Effector CD4-positive, alpha-beta T cell (primary cell): Measurements from ENCODE around the gene APOL5.

Experiments
- DNase-seq: peaks from one replicate; pipeline ENCODE4 v3.0.0-alpha.2; 2020

The APOL5 gene

DNA sequence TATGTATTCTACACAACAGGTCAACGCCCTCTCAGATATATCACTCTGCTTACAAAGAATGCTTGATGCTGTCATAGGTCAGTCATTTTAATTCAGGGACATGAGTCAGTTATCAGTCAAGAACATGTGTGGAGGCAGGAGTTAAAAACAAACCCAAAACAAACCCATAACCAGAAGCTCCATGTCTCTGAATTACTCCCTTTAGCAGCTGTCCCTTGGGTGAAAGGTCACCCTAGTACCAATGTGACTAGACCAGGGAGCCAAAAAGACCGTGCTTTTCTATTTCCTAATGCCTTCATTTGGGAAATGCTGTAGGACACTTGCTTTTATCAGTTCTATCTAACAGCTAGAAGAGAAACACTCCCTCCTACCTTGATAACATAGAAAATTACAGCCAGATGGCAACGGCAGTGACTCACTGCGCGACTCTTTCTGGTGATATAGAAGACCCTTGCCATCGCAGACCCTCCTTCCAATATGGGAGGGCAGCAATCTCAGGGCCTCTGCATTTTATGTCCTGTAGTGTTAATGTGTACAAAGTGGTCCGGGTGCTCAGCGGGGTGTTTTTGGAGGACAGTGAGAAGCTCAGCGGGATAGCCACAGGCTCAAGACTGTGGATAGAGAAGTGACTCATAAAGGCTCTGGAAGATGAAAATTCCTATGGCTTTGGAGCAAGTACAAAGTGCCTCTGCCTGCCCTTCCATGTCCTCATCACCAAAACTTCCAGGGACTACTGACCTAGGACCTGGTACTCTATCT, 24.8 kb downstream of the APOL5 start:
- DNase-seq, result no peak

DNA sequence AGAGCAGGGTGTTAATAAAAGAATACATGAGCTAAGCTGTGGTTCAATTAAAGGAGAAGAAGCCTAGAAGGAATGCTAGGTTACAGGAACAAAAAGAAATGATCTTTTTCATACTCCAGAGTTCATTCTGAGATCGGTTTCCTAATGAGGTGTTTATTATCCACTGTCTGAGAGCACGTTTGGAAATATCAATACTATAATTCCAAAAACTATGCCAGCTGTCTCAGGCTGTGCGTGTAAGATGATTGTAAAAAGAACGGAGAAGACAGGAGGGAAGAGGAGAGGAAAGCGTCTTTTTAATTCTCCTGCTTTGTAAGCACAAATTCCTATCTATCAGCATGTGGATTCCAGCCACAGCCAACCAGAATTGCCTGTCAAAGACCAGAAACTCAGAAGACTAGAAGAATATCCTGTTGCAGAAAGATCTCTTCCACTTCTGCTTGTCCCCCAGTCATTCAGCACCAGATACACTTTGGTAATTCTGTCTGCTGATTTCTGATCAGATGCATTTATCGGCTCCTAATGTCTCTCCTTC, 25.7 kb downstream of the APOL5 start:
- no peak for DNase-seq

DNA sequence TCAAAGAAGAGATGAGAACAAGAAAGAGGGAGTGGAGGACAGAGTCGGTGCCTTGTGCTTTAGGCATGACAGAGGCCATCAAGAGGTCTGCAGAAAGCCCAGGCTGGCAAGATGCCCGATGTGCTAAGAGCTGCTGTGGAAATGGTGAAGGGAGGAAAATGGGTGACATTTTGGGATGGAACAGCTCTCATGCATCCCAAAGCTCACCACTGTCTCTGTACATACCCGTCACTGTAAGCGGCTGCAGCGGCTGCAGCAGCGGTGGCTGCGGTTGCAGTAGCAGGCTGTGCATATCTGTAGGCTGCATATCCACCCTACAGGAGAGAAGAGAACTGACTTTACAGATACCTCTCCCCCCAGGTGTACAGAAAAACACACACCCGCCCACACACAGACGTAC, 28.6 kb downstream of the APOL5 start:
- no peak for DNase-seq

DNA sequence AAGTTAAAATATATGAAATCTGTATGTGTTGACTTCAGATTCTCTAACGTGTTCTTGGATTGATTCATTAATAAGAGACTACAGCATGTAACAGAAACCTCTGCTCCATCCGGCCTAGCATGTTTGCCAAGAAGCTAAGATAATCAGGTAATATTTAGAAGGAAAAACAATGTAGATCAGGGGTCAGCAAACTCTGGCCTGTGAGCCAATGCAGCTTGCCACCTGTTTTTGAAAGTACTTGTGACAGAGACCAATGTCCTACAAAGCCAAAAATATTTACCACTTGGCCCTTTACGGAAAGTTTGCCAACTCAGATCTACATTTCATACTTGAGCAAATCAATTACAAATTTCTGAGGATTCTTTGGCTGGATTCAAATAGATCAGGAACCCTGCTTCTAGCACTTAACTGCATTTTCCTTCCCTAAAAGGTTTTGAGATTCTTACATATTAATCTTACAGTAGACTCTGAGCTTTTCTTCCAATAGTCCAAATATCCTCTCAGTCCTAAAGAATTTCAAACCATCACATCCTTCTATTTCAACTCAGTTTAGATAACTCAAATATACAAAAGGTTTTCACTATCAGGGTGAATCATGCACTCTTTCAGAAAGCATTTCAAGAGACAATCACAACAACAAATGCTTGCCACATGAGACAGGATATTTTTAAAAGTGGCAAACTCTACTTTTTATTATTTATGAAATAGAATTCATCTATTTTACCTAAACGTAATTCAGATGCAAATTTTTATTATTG, 29.5 kb downstream of the APOL5 start:
- DNase-seq, result no peak

DNA sequence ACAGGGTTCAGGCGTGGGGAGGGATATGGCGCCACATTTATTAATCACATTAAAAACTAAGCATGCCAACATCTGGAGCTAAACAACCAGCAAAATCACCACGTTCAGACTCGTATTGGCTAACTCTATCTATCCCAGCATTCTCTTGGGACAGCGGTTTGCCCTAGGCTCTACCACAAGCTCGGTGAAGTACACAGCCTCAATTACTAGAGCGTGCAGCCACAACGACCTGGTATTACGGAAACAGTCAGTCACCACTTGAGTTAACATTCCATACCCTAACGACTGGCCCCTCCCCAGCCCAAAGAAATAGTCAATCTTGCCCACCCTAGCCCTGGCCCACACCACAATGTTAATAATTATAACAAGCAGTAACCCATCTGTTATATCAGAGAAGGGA, 32.1 kb downstream of the APOL5 start:
- no peak for DNase-seq

DNA sequence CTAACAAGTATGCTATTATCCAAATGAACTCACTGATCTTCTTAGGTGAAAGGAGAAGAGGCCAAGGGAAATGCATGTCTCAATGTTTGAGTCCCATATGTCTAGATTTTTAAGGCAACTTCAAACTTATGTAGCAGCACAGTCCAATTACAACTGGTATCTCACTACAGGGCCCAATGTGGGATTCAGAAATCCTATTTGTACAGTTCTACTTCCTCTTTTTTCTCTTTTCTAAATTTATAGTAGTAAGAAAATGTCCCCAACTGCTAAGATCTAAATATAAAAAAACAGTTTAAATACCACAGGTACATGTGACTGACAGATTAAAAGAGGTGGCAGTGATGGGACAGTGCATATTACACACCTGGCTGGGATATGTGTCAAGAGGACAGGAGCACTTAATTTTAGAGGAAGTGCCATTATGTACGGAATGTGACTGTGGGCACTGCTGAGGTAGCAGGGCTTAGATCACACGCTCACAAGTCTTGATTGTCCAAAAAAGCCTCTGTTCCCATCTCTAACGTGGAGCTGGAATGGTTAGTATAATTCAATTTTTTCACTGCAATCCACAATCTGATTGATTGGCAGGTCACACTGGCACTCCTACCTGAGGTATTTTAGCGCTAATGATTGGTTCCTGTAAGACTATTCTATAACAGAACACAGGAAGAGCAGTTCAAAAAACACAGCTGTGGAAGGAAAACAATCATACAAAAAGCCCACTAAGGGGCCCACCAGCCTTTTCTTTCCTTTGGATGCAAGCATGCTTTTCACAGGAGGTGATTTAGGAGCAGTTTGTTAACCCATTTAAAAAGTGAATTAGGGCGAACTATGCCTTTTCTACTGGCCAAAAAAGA, 34.6 kb downstream of the APOL5 start:
- DNase-seq, result no peak

DNA sequence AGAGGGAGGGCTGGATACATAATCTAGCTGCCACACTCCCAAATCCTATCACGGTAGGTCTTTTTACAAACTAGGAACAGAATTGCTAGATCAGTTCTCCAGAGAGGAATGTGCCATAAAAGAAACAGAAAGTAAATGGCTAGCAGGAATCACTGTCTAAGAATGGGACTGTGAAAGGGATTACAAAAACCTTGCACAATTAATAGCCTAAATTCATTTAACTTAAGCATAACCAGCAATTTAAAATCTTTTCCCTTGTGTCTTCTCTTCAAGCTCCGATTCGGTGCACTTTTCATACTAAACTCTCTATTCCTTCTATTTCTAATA, 35.2 kb downstream of the APOL5 start:
- no peak for DNase-seq

DNA sequence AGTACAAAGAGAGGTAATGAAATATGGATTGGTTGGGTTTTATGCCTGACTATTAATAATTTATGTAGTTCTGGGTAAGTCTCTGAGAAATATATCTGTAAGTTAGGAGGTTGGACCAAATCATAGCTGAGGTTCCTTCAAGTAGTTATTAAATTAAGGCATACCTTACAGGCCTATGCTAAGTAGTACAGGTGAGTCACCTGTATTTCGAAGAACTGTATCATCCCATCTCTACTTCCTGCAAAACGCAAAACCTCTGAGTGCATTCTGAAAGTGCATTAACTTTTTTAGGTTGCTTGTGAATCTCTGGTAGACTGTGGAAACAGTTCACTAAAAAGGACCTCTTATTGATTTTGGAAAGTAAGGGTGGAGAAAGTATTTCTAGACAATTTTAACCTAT, 37.1 kb downstream of the APOL5 start:
- DNase-seq, result no peak

DNA sequence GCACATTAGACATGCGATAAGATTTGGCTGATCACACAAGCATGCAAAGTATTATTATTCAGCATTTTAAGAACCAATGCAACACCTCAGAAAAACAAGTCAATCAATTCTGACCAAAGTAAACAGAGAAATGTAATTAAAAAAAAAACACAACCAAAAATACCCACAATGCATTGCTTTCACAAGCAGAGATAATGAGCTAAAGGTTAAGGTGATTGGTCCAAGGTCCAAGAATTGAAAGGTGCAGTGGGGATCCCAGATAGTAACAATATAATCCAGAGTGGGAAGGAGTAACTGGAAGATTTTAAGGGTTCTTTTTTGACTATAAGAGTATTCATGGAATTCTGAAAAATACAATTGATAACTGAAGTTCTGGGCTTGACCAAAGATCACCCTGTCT, 39.0 kb downstream of the APOL5 start:
- DNase-seq, result no peak

DNA sequence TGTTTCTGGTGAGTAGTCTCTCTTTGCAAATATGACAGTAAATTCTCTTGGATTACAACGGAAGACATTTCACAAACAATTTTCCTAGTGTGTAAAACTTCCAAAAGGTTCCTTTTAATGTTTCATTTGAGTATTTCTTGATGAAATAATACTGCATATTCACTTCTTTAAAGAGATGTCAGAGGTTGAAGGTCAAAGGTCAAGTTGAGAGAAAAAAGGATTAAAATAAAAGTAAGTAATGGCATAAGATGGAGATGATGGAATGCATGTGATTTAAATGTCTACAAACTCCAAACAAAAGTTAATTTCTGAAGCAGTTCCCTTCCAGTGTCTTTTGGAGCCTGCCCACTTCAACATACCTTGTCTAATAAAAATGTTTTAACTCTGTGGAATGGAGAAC, 40.7 kb downstream of the APOL5 start:
- DNase-seq, result no peak

DNA sequence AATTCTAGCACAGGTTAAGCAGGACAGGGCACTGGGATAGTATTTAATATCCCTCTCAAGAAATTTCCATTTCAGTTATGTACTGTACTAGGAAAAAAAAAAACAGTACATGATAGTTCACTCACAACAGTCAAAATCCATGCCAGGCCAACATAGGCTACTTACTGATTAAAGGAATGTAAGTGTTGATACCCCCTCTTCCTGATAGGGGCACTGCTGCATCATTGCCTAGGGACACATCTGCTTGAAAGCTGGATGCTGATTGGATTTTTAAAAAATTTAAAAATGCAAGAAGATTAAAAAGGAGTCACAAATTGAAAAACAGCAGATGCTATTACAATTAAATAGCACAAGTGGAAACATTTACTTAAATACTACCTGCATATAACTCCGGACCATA, 43.4 kb downstream of the APOL5 start:
- DNase-seq, result no peak

DNA sequence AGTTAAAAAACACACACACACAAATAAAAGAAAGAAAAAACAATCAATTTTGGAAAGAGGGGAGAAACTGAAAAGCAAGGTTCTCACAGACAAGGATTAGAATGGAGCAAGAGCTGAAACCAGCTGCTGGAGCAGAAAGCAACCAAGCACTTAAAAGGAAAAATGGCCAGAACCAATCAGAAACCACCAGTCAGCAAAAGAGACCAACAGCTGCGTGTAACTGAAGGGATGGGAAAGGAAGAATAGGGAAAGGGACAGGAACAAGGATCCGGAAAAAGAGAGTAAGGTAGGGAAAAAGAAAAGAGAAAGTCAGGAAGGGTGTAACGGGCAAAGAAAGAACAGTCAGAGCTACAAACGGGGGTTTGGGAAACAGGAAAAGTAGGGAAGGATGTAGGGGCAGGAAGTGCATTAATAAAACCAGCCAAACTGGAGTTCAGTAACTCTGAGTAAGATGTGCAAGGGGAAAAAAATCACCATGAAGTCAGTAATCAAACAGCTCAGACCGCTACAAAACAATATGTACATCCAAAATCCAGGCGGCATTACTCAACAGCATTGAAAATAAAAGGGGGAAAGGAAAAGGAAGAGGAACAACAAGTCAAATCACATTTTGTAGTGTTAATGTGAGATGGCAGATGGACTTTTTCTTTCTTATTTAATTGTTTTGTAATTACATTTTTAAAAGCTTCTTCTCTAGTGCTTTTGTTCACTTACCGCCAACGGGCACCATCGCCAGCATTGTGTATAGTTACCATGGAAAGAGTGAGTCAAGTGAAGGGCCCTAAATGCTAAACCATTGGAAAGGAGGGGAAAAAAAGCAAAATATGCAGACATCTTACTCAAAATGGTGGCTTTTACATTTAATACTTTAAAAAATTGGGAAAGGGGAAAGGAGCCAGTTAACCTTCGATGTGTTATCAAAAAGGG, 49.2 kb downstream of the APOL5 start:
- no peak for DNase-seq

DNA sequence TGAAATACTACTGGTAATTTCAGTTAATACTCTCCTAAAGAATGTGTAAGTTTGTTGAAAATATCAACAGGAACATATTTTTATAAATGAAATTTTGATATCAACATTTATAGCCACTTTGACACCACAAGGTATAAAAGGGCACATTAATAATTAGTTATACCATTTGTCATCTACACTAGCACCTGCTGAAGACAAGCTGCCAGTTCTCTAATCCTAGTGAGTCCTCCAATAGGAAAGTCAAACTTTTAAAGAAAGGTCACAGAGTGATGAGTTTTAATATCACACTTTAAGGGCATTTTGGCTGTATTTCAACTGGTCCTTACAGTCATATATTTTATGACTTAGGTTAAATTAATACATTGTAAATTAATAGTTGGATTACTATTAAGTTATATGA, 52.3 kb downstream of the APOL5 start:
- DNase-seq, result no peak

DNA sequence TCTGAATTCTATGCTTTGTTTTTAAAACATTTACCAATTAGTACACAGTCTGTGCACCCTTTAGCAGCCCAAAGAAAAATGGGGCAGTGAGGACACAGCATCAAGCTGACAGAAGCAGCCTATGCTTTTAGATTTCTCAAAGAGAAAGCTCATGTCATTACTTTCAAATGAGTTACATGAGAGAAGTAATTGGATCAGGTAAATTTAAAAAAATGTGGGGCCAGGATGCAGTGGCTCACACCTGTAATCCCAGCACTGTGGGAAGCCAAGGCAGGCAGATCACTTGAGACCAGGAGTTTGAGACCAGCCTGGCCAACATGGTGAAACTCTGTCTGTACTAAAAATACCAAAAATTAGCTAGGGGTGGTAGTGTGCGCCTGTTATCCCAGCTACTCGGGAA, 57.7 kb downstream of the APOL5 start:
- DNase-seq, result no peak

DNA sequence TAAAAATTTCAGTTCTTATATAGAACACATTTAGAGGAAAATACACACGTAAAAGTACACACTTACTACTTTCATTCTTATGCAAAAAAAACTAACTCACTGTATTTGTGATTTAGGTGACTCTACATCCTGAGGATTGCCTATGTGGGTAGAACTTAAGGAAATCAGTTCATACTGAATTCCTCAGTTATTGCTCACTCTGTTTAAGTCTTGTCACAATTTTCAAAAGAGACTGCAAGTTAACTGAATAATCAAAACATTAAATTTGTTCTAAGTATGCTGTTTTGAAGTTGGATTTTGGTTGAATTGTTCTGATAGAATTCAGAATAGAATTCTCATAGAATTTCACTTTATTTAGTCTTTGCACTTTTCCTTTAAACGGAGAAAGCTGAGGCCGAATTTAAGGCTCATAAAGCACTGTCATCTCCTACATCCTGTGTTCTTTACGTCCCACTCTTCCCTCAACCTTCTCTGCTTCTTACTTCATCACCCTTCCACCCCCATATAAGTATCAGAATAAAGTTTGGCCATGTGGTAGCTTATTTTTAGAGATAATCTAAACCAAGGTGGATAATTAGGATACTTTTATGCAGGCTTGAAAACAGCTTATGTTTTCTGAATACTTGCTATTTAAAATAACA, 59.8 kb downstream of the APOL5 start:
- DNase-seq, result no peak
